H9 (cell line): ENCODE measurements around the gene NEURL1B. TPM values are rescaled to one million over a fixed set of nuclear protein-coding genes. Genes with fewer than 3 reads are reported as not detected.

Experiments
- DNase-seq: peaks from one replicate; pipeline ENCODE4 v3.0.0-alpha.2; 2017
- H2AFZ ChIP-seq: one replicate; pipeline ENCODE4 v1.6.1; 2013; ENCODE audit warnings: mild to moderate bottlenecking, low read length, control low read depth, moderate library complexity
- H2AK5ac ChIP-seq: 2 replicates; pipeline ENCODE4 v1.6.1; 2013; ENCODE audit warnings: low read length, control low read depth, mixed read lengths; ENCODE audit not compliant: insufficient read length
- H2BK120ac ChIP-seq: one replicate; pipeline ENCODE4 v1.6.1; 2013; ENCODE audit warnings: low read depth, mild to moderate bottlenecking, low read length, control low read depth, inconsistent platforms; ENCODE audit not compliant: poor library complexity, severe bottlenecking
- H2BK12ac ChIP-seq: 2 replicates; pipeline ENCODE4 v1.6.1; 2013; ENCODE audit warnings: low read length, control low read depth, mixed read lengths, low read depth; ENCODE audit not compliant: insufficient read length
- H2BK15ac ChIP-seq: 2 replicates; pipeline ENCODE4 v1.6.1; 2013; ENCODE audit warnings: low read depth, low read length, control low read depth
- H2BK20ac ChIP-seq: one replicate; pipeline ENCODE4 v1.6.1; 2013; ENCODE audit warnings: low read depth, mild to moderate bottlenecking, low read length, control low read depth, inconsistent platforms; ENCODE audit not compliant: poor library complexity, severe bottlenecking
- H2BK5ac ChIP-seq: 2 replicates; pipeline ENCODE4 v1.6.1; 2013; ENCODE audit warnings: low read length, control low read depth, mixed read lengths; ENCODE audit not compliant: insufficient read length
- H3K14ac ChIP-seq: 2 replicates; pipeline ENCODE4 v1.6.1; 2013; ENCODE audit warnings: low read length, control low read depth; ENCODE audit not compliant: insufficient read depth
- H3K18ac ChIP-seq: 2 replicates; pipeline ENCODE4 v1.6.1; 2013; ENCODE audit warnings: low read depth, mild to moderate bottlenecking, mixed read lengths, low read length, control low read depth; ENCODE audit not compliant: insufficient read length
- H3K23ac ChIP-seq: 2 replicates; pipeline ENCODE4 v1.6.1; 2013; ENCODE audit warnings: low read length, control low read depth, mixed read lengths, low read depth; ENCODE audit not compliant: insufficient read length
- H3K23me2 ChIP-seq: 2 replicates; pipeline ENCODE4 v1.6.1; 2013; ENCODE audit warnings: low read depth, mild to moderate bottlenecking, mixed read lengths, low read length, control low read depth; ENCODE audit not compliant: insufficient read length, poor library complexity, severe bottlenecking
- H3K27ac ChIP-seq: 2 replicates; pipeline ENCODE4 v1.5.1; 2013; ENCODE audit warnings: low read length, control low read depth, mixed read lengths, low read depth; ENCODE audit not compliant: insufficient read length
- H3K27me3 ChIP-seq: 2 replicates; pipeline ENCODE4 v1.6.1; 2013; ENCODE audit warnings: low read length, control low read depth, inconsistent platforms; ENCODE audit not compliant: insufficient read depth
- H3K4ac ChIP-seq: 2 replicates; pipeline ENCODE4 v1.6.1; 2013; ENCODE audit warnings: low read depth, mild to moderate bottlenecking, control low read depth, inconsistent platforms, low read length, moderate library complexity
- H3K4me1 ChIP-seq: 2 replicates; pipeline ENCODE4 v1.6.1; 2013; ENCODE audit warnings: low read length, control low read depth, inconsistent platforms; ENCODE audit not compliant: insufficient read depth
- H3K4me2 ChIP-seq: 2 replicates; pipeline ENCODE4 v1.6.1; 2013; ENCODE audit warnings: low read length, control low read depth, mixed read lengths; ENCODE audit not compliant: insufficient read length, insufficient read depth
- H3K56ac ChIP-seq: 2 replicates; pipeline ENCODE4 v1.6.1; 2013; ENCODE audit warnings: low read depth, mild to moderate bottlenecking, mixed read lengths, low read length, control low read depth; ENCODE audit not compliant: insufficient read length
- H3K79me1 ChIP-seq: 2 replicates; pipeline ENCODE4 v1.6.1; 2013; ENCODE audit warnings: low read depth, mild to moderate bottlenecking, moderate library complexity, low read length, control low read depth, inconsistent platforms; ENCODE audit not compliant: insufficient read depth, poor library complexity, severe bottlenecking
- H3K79me2 ChIP-seq: 2 replicates; pipeline ENCODE4 v1.6.1; 2013; ENCODE audit warnings: low read length, control low read depth, inconsistent platforms; ENCODE audit not compliant: insufficient read depth
- H3K9ac ChIP-seq: 2 replicates; pipeline ENCODE4 v1.6.1; 2013; ENCODE audit warnings: low read length, control low read depth, mixed read lengths; ENCODE audit not compliant: insufficient read length; ENCODE audit errors: extremely low read depth
- H3K9me3 ChIP-seq: one replicate; pipeline ENCODE4 v1.6.1; 2013; ENCODE audit warnings: low read depth, low read length, inconsistent platforms; ENCODE audit not compliant: control insufficient read depth
- H3T11ph ChIP-seq: one replicate; pipeline ENCODE4 v1.6.1; 2013; ENCODE audit warnings: mild to moderate bottlenecking, low read length, control low read depth, inconsistent platforms
- H4K20me1 ChIP-seq: one replicate; pipeline ENCODE4 v1.6.1; 2013; ENCODE audit not compliant: control insufficient read depth, insufficient read length, insufficient read depth
- H4K5ac ChIP-seq: 2 replicates; pipeline ENCODE4 v1.6.1; 2013; ENCODE audit warnings: low read depth, mild to moderate bottlenecking, mixed read lengths, low read length, control low read depth; ENCODE audit not compliant: insufficient read length
- H4K8ac ChIP-seq: replicated peaks from 2 replicates; pipeline ENCODE4 v1.6.1; 2013; ENCODE audit warnings: low read length, control low read depth, mixed read lengths, low read depth; ENCODE audit not compliant: insufficient read length
- H4K91ac ChIP-seq: 2 replicates; pipeline ENCODE4 v1.6.1; 2013; ENCODE audit warnings: low read depth, mild to moderate bottlenecking, moderate library complexity, mixed read lengths, low read length, control low read depth; ENCODE audit not compliant: insufficient read length
- H3K27ac Mint-ChIP-seq, 3 experiments: 2 replicates in 2 of 3; 3 replicates in 1 of 3; pipeline ENCODE4 v1.8.0; 2020 to 2021; ENCODE audit warnings: mixed read lengths in 3 of 3, mild to moderate bottlenecking in 1 of 3, moderate library complexity in 1 of 3
- H3K27me3 Mint-ChIP-seq: 2 replicates; pipeline ENCODE4 v1.8.0; 2021; ENCODE audit warnings: low read depth, mild to moderate bottlenecking, moderate library complexity, mixed read lengths
- H3K36me3 Mint-ChIP-seq, 3 experiments: 2 replicates in 2 of 3; 3 replicates in 1 of 3; pipeline ENCODE4 v1.8.0; 2020 to 2021; ENCODE audit warnings: low read depth in 3 of 3, mixed read lengths in 3 of 3; ENCODE audit not compliant: insufficient read depth in 1 of 3
- H3K4me1 Mint-ChIP-seq, 2 experiments: 2 replicates each; pipeline ENCODE4 v1.8.0; 2020; ENCODE audit warnings: mixed read lengths in 2 of 2
- H3K4me3 Mint-ChIP-seq, 2 experiments: 2 replicates in 1 of 2; 3 replicates in 1 of 2; pipeline ENCODE4 v1.8.0; 2020 to 2021; ENCODE audit warnings: mild to moderate bottlenecking in 2 of 2, mixed read lengths in 2 of 2, moderate library complexity in 1 of 2
- H3K9me3 Mint-ChIP-seq, 2 experiments: 2 replicates in 1 of 2; 3 replicates in 1 of 2; pipeline ENCODE4 v1.8.0; 2020; ENCODE audit warnings: mild to moderate bottlenecking in 2 of 2, mixed read lengths in 2 of 2, moderate library complexity in 1 of 2
- CTCF ChIP-seq: fragments of 200-600 bp; sonication (generic); conservative IDR thresholded peaks from 3 replicates; pipeline ENCODE4 v1.8.0; 2021; ENCODE audit warnings: antibody characterized with exemption, mild to moderate bottlenecking
- WGBS: extraction: QIAGEN DNeasy Blood & Tissue Kit; methylation state at CpG from one replicate; pipeline ENCODE4 v1.1.7; 2013; ENCODE audit warnings: missing lambda C conversion rate, low lambda C conversion rate, mixed read lengths; ENCODE audit not compliant: insufficient read length; ENCODE audit errors: extremely low coverage; 5-methylcytosine and 5-hydroxymethylcytosine counted together
- total RNA-seq: library from RNA; stranded (reverse); gene quantifications from 2 replicates; pipeline ENCODE4 v1.2.1, GENCODE V29; 2021

The NEURL1B gene
- total RNA-seq, 1 experiment from 2014 or later = 3.6 TPM

DNA sequence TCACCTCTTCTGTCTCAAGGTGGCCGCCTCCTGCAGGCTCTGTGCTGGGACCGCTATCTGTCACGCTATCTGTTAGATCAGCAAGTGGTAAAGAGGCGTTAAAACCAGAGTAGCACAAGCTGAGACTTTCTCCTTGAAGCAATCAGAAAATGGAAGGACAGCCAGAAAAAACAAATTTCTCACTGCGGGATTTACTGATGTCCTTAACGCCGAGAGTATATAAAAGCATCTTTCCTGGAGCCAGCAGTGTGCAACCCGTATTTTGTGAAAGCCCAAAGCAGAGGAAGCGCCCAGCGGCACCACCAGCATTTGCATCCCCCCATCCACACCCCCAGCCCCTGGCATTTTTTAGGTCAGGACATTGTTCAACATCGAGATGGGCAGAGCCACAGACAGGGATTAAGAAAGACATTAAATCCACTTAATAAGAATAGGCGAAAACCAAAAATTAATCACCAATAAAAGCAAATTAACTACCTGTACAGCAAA is 81.3 kb downstream of the NEURL1B start:
- Mint-ChIP-seq H3K4me1 (peaks cover under 1 to 2% of the 10 kb centered on the region in 2 experiments; a peak in 2 of 4 replicates), H3K36me3 (no peaks in the 10 kb centered on the region), H3K27ac (no peak overlapping the region), H3K4me3 (no peak overlapping the region), H3K9me3 (no peaks in the 10 kb centered on the region), H3K27me3 (peaks cover 53% of the 10 kb centered on the region)
- Histone ChIP-seq H3K9me3 (no peaks in the 10 kb centered on the region), H2AK5ac (no peak overlapping the region), H2BK12ac (no peak overlapping the region), H2BK5ac (no peak overlapping the region), H3K14ac (no peak overlapping the region), H4K5ac (no peak overlapping the region), H3K27ac (no peak overlapping the region), H3K18ac (no peak overlapping the region), H2BK120ac (no peak overlapping the region), H2BK20ac (no peak overlapping the region), H3K4ac (no peak overlapping the region), H3T11ph (no peak overlapping the region), H3K79me2 (no peaks in the 10 kb centered on the region), H2BK15ac (no peak overlapping the region), H3K56ac (no peak overlapping the region), H3K4me2 (no peak overlapping the region), H2AFZ (no peak overlapping the region), H3K9ac (no peak overlapping the region), H4K20me1 (no peaks in the 10 kb centered on the region), H4K91ac (no peak overlapping the region), H3K4me1 (no peaks in the 10 kb centered on the region), H3K79me1 (no peaks in the 10 kb centered on the region), H3K27me3 (peaks cover 3% of the 10 kb centered on the region; the same call in 1 of the 2 replicates), H3K23ac (no peak overlapping the region), H4K8ac (no peak overlapping the region), H3K23me2 (no peaks in the 10 kb centered on the region)
- WGBS = no CpG with 5 or more reads among the region's 12 CpGs
- DNase-seq = no peak
- TF ChIP-seq CTCF = no peak
